Activated B cell treated with CpG ODN at 0.5 μM for 24 hours (primary cell): Measurements from ENCODE around the gene TPM2. TPM values are rescaled to one million over a fixed set of nuclear protein-coding genes. Genes with fewer than 3 reads are reported as not detected.
A peak's percentile ranks its signal among the peaks of the same experiment; 100 is the strongest.

Experiments used
- ATAC-seq: fragments of 200-7000 bp; cut with Tn5 transposase; one replicate; pipeline ENCODE4 v1.10.0; 2021; ENCODE audit warnings: low read depth, mild to moderate bottlenecking, moderate library complexity
- CTCF ChIA-PET: fragments of 350-600 bp; sonication (Branson Sonifier 250); formaldehyde crosslinking; loops from one replicate; lab custom pipeline; 2021; ENCODE audit warnings: antibody characterized with exemption; lab: Charles Lee
- POLR2A ChIA-PET: fragments of 350-600 bp; sonication (Branson Sonifier 250); formaldehyde crosslinking; loops from one replicate; lab custom pipeline; 2021; ENCODE audit warnings: antibody characterized with exemption; lab: Charles Lee
- DNase-seq: peaks from one replicate; pipeline ENCODE4 v3.0.0; 2022
- H3K27ac Mint-ChIP-seq: one replicate; pipeline ENCODE4 v1.8.0; 2020; ENCODE audit warnings: mixed read lengths
- H3K27me3 Mint-ChIP-seq: one replicate; pipeline ENCODE4 v1.8.0; 2021; ENCODE audit warnings: mixed read lengths
- H3K36me3 Mint-ChIP-seq: one replicate; pipeline ENCODE4 v1.8.0; 2021; ENCODE audit warnings: low read depth, mixed read lengths
- H3K4me1 Mint-ChIP-seq: one replicate; pipeline ENCODE4 v1.8.0; 2021; ENCODE audit warnings: mixed read lengths
- H3K4me3 Mint-ChIP-seq: one replicate; pipeline ENCODE4 v1.8.0; 2020; ENCODE audit warnings: mild to moderate bottlenecking, mixed read lengths
- H3K9me3 Mint-ChIP-seq: one replicate; pipeline ENCODE4 v1.8.0; 2020; ENCODE audit warnings: mixed read lengths
- CTCF ChIP-seq: fragments of 200-600 bp; IDR thresholded peaks from one replicate; pipeline ENCODE4 v1.8.0; 2022; ENCODE audit warnings: antibody characterized with exemption, mild to moderate bottlenecking
- intact Hi-C: fragments of 100-400 bp; cut with micrococcal nuclease; formaldehyde crosslinking; loops from one replicate; pipeline ENCODE4 v1.15.1; 2024
- total RNA-seq: library from RNA; stranded (reverse); gene quantifications from 2 replicates; pipeline ENCODE4 v1.2.3, GENCODE V29; 2022

The TPM2 gene
- total RNA-seq, 1 donor from 2014 or later: 2.0 TPM

- intact Hi-C loops: no loop called here
- Mint-ChIP-seq H3K27ac (peak overlapping the region; percentile 68), H3K27me3 (peaks cover 5% of the 10 kb centered on the region)
Measured at GRCh38 chr9:35653611-35654010, 36.1 kb downstream of the TPM2 start.

GRCh38 chr9:35652829-35653209 lies 36.9 kb downstream of the TPM2 start:
- Mint-ChIP-seq H3K4me3 (no peak overlapping the region), H3K9me3 (no peaks in the 10 kb centered on the region), H3K27ac (peak overlapping the region; percentile 53), H3K4me1 (peaks cover 80% of the 10 kb centered on the region), H3K36me3 (peaks cover 2% of the 10 kb centered on the region), H3K27me3 (peaks cover 3% of the 10 kb centered on the region)
- POLR2A ChIA-PET: interaction anchor here (0.7 to 18.0 kb wide), 3 partner anchors 9 to 66 kb away, joined by 3 to 549 read pairs (median 8); partner anchors contain the start of gene CD72
- intact Hi-C loops: no loop called here
- ATAC-seq (no peak), DNase-seq (no peak)
- TF ChIP-seq CTCF: no peak
- CTCF ChIA-PET: no interaction called here

More at GRCh38 chr9:35653611-35654010, 36.1 kb downstream of the TPM2 start:
- no peak overlapping the region for H3K4me3 Mint-ChIP-seq
- no peak for ATAC-seq
- peaks cover 75% of the 10 kb centered on the region for H3K4me1 Mint-ChIP-seq
- TF ChIP-seq CTCF: no peak
- ChIA-PET CTCF (interaction anchor here (1.3 kb wide), 1 partner anchor 173 kb away, joined by 4 read pairs; no protein-coding TSS in a partner anchor), POLR2A (interaction anchor here (0.6 to 18.0 kb wide), 5 partner anchors 10 to 104 kb away, joined by 3 to 549 read pairs (median 5); partner anchors contain the start of gene CD72)
- peaks cover 4% of the 10 kb centered on the region for H3K36me3 Mint-ChIP-seq
- H3K9me3 Mint-ChIP-seq: no peaks in the 10 kb centered on the region
- no peak for DNase-seq

- DNase-seq (no peak), ATAC-seq (no peak)
- ChIA-PET POLR2A (interaction anchor here (0.6 to 18.0 kb wide), 3 partner anchors 37 to 987 kb away, joined by 3 to 549 read pairs (median 3); partner anchors contain the start of gene CD72), CTCF (interaction anchor here (6.3 to 10.1 kb wide), 2 partner anchors 37 to 48 kb away, joined by 28 to 162 read pairs; partner anchors contain the start of genes CD72 and TESK1)
- Mint-ChIP-seq H3K4me3 (no peak overlapping the region), H3K27ac (peak overlapping the region; percentile 98), H3K4me1 (peaks cover 80% of the 10 kb centered on the region), H3K9me3 (no peaks in the 10 kb centered on the region), H3K27me3 (no peaks in the 10 kb centered on the region), H3K36me3 (no peaks in the 10 kb centered on the region)
- no peak for TF ChIP-seq CTCF
- intact Hi-C loops: no loop called here
Measured at GRCh38 chr9:35651956-35652828, 37.5 kb downstream of the TPM2 start.

- POLR2A ChIA-PET: interaction anchor here (0.6 to 18.0 kb wide), 7 partner anchors 7 to 139 kb away, joined by 3 to 549 read pairs (median 6); partner anchors contain the start of genes CCDC107, CD72, CREB3 and RMRP
Measured at GRCh38 chr9:35650341-35651158, 39.2 kb downstream of the TPM2 start, which contains the start of gene SIT1. TSS of gene SIT1 (minus strand) at chr9:35650931. CDS start at chr9:35650853, 78 bp downstream.

More at GRCh38 chr9:35650341-35651158, 39.2 kb downstream of the TPM2 start, which contains the start of gene SIT1:
- Mint-ChIP-seq H3K27me3 (no peaks in the 10 kb centered on the region), H3K4me3 (peak within 1 kb of the TSS; percentile 85), H3K9me3 (no peaks in the 10 kb centered on the region), H3K36me3 (peaks cover 6% of the 10 kb centered on the region), H3K27ac (peak within 1 kb of the TSS; percentile 98), H3K4me1 (peaks cover 79% of the 10 kb centered on the region)
- no peak for TF ChIP-seq CTCF
- CTCF ChIA-PET: interaction anchor here (4.8 to 10.1 kb wide), 3 partner anchors 36 to 46 kb away, joined by 28 to 162 read pairs (median 33); partner anchors contain the start of genes CD72 and TESK1
- intact Hi-C loops: no loop called here
- ATAC-seq: no peak
- DNase-seq: no peak
